ENCODE results near the gene RNASE8. TPM values are rescaled to one million over a fixed set of nuclear protein-coding genes. Genes with fewer than 3 reads are reported as not detected.
"Not testable (repeated sequence)": the region's sequence is repeated elsewhere in the genome, so short reads cannot be mapped to it uniquely, and the experiment has no call there.

The RNASE8 gene, protein sequence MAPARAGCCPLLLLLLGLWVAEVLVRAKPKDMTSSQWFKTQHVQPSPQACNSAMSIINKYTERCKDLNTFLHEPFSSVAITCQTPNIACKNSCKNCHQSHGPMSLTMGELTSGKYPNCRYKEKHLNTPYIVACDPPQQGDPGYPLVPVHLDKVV
- total RNA-seq: not detected
- long read RNA-seq: 0 reads

DNA sequence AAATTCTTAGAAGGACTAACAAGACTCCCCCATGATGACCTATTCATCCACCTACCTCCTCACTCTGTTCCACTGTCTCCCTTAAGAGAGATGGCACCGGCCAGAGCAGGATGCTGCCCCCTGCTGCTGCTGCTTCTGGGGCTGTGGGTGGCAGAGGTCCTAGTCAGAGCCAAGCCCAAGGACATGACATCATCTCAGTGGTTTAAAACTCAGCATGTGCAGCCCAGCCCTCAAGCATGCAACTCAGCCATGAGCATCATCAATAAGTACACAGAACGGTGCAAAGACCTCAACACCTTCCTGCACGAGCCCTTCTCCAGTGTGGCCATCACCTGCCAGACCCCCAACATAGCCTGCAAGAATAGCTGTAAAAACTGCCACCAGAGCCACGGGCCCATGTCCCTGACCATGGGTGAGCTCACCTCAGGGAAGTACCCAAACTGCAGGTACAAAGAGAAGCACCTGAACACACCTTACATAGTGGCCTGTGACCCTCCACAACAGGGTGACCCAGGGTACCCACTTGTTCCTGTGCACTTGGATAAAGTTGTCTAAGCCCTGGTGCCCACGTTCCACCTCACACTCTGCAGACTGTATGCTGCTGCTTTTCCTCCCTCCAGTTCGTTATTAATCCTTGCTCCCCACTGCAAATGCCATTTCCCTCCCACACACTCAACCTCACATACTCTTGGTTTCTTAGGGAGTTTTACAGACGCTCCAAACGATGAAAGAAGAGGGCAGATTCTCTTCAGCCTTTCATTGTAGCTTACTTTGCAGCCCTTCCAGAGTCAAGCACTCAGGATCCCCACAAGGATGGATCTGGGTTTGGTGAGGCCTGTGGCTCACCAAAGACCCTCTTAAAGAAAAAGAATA, at the start of gene RNASE8:
RNASE8 (plus strand) TSS at position 20 of the 873 bp plus-strand sequence; CDS start at position 91, 71 bp downstream.
- ATAC-seq: no peak
- DNase-seq (ENCODE audit: missing footprints): no peak
- intact Hi-C loops (cut with DNase I): no loop called here

DNA sequence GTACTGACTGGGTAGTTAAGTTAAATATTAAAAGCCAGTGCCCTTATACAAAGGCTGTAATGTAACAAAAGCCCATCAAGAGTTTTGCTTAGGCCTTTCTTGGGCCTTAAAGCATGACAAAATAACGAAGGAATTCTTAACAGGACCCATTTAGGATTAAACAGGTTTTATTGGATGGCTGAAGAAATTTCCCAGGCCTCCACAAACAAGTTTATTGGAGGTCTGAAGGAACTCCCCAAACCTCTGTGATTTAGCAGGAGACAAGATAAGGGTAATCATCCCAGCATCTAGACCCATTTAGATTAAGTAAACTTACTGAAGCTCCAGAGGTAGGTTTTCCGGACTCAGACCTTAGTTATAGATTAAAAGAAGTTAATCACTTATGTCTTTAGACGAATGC, 47.9 kb upstream of the RNASE8 start:
- DNase-seq (ENCODE audit: missing footprints); intact Hi-C loops (cut with DNase I); ATAC-seq: not testable (repeated sequence)

DNA sequence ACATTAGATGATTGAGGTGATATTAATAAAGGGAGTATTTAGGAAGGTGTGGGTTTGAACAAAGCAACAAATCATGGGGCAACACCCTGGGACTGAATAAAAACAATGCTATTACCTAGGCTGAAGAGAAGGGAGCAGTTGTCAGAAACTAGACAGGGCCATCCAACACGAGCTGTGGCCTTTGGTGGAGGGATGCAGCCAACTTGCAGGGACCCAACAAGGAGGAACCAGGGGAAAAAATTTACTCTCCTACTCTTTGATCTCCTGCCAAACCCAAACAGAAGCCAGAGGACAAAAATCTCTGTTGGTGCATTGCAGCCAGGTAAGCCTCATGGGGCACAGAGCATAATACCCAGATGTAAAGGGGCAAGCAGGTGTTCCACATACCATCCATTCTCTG, 46.5 kb upstream of the RNASE8 start:
- no peak for ATAC-seq

DNA sequence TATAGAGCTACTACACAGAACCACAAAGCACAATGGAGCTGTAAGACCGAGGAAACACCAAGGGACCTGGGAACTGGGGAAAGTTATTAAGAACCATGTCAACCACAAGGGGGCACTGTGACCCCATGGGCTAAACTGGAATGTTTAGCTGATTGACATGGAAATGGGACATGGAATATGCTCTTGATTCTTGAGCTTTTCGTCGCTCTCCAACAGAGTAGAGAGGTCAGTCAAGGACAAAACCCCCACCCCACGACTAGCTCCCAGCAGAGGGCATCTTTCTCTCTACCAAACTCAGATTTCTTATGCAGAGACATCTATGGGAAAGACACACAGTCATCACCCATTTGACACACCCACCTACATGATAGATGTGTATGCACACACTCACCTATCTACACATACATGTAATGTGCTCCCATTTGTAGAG, 42.8 kb upstream of the RNASE8 start:
- DNase-seq (ENCODE audit: missing footprints) (no peak), ATAC-seq (peak; percentile 80)
- intact Hi-C loops (cut with DNase I): loop anchor here (1.0 to 2.0 kb wide), 3 partner anchors 26 to 92 kb away; no protein-coding TSS in a partner anchor

More for the DNA sequence above, 46.5 kb upstream of the RNASE8 start:
- intact Hi-C loops (cut with DNase I): no loop called here
- no peak for DNase-seq (ENCODE audit: missing footprints)

DNA sequence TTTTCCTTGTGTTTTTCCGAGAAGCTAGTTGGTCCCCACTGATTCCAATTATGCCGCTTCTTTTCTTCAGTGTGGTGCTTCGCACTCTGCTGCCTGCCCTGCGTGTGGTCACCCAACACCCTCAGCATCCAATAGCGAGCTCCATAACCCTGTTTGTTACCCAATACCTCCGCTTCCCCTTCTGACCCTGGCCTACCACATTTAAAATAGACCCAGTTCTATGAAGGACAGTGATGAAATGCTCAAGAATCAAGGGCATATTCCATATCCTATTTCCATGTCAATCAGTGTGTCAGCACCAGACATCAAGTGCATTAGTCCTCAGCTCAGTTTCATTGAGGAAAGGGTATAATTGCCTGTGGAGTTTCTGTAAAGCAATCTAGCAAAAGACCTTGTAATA, 42.3 kb upstream of the RNASE8 start:
- intact Hi-C loops (cut with DNase I): loop anchor here (2.0 kb wide), 2 partner anchors 77 to 91 kb away; no protein-coding TSS in a partner anchor
- ATAC-seq: no peak

DNA sequence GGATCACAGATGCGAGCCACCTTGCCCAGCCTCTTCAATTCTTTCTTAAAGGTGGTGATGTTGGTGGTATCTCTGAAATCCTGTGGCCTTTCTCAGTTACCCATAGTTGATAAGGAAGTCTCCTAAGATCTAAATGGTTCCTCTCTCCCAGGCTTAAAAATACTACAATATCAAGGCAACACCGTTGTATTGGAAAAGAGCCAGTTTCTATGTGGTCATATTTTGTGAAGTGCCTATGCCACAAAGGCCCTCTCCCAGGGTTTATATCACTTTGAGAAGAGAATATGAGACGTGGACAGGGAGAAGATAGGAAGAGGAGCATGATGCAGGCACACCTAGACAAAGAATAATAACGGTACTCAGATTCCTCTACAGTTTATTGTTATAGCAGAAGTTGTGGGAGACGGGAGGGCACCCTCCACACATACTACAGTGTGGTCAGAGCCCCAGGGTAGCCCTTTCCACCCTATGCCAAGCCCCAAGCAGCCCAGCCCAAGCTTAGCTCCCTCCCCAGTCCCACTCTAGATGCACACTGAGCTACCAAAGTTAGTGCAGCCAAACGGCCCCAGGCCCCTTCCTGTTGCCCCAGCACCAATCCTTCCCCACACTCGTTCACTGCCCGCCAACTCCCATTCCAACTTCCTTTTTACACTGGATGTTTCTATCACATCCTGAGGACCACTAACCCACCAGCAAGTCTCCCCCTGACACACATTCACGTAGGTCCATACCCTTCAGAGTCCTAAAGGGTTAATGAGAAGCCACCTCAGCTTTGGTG, 41.0 kb upstream of the RNASE8 start:
- DNase-seq (ENCODE audit: missing footprints): no peak
- intact Hi-C loops (cut with DNase I): no loop called here
- ATAC-seq: no peak

More for the DNA sequence above, 42.3 kb upstream of the RNASE8 start:
- no peak for DNase-seq (ENCODE audit: missing footprints)

DNA sequence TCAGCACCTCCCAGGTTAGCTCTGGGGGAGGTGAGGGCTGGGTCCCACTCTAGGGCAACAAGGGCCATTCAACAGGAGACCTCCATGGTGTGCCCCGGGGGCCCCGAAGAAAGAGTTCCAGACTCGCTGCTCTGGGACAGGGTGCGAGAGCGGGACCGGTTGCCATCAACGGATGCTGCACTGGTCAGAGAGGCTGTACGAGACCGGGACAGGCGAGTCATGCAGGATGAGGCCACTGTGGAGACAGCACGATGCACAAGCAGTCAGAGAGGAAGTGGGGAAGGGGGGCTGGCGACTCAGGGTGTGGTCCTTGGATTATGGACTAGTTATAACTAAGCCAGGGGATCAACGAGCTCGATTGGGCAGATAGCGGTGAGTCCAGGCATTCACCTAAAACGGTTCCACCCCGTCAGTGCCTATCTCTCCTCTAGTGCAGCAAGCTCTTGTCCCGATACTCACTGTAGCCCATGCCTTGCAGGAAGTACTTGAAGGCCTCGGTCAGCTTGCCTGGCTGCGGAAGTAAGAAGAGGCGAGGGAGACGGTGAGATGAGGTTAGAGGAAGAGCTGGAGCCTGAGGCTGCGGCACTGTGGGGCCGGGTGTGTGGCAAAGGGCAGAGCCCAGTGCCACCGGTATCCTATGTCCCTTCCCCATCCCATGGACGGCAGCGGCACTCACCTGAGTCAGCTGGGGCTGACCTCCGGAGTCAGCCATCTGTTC, 39.9 kb upstream of the RNASE8 start:
- intact Hi-C loops (cut with DNase I): no loop called here
- ATAC-seq: no peak
- DNase-seq (ENCODE audit: missing footprints): no peak

DNA sequence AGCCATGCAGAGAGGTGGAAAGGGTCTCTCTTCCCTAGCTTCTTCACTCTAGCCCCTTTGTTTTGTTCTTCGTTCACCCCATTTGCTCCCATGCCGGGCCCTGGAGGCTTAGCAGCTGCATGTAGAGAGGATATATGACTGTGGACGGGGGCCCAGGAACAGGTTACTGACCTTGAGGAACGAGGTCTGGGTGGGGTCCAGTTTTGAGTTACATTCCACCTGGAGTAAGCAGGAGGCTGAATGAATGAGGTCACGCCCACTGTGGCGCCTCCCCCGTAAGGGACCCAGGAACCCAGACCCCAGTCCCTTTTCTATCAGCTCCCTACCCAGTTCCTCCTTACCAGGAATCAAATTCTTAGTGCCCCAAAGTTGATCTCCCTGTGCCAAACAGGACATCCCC, 39.3 kb upstream of the RNASE8 start:
- ATAC-seq (no peak), DNase-seq (ENCODE audit: missing footprints) (no peak)
- intact Hi-C loops (cut with DNase I): no loop called here

DNA sequence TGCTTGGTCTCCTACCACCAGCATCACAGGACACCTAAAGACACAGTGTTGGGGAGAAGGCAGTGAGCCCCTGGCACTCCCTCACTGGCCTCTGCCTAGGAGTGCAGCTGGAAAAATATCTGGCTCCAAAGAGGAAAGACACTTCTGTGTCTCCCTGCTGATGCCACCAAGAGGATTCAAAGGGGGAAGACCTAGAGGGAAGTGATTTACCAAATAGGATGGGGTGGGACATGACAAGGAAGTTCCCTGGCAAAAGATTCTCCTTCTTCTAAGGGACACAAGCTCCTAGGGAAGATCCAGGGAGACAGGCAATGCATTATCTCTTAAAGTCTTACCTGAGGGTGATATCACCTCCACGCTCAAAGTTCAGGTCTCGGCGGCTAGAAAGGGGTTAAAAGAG, 38.8 kb upstream of the RNASE8 start:
- ATAC-seq: no peak
- no peak for DNase-seq (ENCODE audit: missing footprints)
- intact Hi-C loops (cut with DNase I): no loop called here

DNA sequence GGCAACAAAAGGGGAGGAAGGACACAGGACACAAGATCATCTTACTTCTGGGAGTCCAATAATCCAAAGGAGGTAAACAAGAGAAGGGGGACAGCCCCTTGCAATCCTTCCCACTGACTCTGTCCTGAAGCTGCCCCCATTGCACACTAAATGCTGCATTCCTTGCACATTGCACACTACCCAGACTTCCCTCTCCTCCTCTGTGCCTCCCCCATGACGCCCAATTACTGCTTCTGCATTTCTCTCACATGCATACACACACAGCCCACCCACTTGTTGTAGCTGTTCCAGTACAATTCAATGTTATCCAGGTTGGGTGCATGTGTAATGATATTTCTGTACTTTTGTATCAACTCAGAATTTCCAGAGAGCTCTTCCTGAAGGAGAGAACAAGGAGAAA, 38.3 kb upstream of the RNASE8 start:
- intact Hi-C loops (cut with DNase I): no loop called here
- DNase-seq (ENCODE audit: missing footprints): no peak
- no peak for ATAC-seq

DNA sequence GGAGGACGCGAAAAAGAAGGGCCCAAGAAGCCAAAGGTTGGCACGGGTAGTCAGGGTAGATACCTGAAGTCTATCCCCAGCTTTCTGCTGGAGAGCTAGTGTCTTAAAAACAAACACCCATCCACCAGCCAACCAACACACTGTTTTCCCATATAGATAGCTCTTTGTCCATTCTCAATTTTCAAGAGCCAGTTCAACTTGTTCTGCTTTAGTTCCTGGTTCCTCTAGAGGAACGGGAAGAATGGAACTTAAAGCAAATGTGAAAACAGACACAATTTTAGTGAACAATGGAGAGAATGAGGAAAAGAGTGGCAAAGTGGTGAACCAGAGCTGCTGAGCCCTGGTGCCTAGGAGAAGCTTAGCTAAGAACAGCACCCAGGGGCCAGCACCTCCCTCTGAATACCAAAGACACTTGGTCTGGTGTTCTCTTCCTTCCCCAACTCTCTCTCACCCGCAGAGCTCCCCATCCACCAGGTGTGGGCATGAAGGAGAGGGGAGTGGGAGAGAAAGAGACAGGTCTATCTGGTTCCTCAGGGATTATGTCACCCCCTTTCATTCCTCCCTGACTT, 36.6 kb upstream of the RNASE8 start:
- intact Hi-C loops (cut with DNase I): no loop called here
- no peak for ATAC-seq
- no peak for DNase-seq (ENCODE audit: missing footprints)

DNA sequence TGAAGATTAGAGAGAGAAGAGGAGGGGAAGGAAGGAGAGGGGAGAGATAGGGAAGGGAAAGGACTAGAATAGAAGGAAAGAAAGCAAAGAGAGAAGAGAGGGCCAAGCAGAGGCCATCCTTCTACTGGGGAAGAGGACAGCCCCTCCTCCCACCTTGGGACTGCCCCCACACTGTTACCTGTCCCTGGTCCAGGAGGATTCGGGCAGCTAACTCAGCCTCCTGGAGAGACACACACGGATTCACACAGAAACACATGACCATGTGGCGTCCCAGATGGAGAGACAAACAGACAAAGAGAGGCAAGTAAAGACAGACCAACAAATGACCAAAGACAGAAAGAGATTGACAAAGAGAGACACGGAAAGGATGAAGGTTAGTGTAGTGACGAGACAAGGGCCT, 34.9 kb upstream of the RNASE8 start:
- ATAC-seq: no peak
- intact Hi-C loops (cut with DNase I): no loop called here
- no peak for DNase-seq (ENCODE audit: missing footprints)

DNA sequence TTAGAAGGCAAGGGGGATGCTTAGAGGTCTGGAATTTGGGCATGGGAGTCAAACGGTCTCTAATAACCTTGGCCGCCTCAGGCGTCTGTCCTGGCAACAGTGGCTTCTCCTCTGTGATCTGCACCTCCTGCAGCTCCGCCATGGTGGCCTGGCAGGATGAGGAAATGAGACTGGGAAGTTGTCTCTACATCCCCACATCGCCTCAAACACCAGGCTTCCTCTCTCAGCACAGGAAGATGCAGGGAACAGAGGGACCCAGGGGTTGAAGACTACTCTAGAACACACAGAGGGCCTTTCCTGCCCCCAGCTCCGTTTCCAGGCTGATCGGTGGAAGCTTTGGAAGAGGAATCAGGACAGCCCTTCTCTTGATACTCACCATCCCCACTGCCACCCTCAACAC, 34.4 kb upstream of the RNASE8 start:
- DNase-seq (ENCODE audit: missing footprints): no peak
- no peak for ATAC-seq
- intact Hi-C loops (cut with DNase I): no loop called here

DNA sequence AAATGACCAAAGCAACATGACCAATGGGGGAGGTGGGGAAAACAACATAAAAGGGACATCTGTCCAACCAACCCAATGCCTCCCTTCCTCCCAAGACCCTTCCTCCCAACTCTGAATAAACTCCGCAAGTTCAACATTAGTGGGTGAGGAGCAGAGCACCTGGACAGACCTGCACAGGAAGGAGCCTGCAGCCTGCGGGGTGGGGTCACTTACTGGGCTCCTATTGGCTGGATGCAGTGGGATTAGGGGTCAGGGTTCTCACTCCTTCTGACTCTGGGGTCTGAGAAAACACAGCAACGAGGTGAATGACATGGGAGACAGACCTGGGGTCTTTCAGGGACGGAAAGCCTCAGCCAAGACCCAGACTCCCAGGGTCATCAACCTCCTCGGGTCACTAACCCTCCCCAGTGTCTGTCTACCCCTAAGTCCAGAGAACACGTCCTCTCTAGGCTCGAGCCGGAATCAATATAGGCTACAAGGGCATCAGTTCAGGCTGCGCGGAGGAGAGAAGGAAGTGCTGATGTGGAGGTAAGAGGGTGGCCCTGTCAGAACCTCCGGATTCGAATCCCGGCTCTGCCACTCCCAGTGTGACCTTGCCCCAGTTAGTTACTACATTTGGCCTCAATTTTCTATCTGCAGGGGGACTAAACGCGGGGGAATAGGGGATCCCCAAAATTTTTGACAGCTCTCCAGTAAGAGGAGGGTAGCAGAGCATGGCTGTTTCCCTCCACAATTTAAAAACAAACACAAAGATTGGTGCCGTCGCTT, 33.6 kb upstream of the RNASE8 start:
- intact Hi-C loops (cut with DNase I): no loop called here
- peak; percentile 6 for ATAC-seq
- DNase-seq (ENCODE audit: missing footprints): no peak

DNA sequence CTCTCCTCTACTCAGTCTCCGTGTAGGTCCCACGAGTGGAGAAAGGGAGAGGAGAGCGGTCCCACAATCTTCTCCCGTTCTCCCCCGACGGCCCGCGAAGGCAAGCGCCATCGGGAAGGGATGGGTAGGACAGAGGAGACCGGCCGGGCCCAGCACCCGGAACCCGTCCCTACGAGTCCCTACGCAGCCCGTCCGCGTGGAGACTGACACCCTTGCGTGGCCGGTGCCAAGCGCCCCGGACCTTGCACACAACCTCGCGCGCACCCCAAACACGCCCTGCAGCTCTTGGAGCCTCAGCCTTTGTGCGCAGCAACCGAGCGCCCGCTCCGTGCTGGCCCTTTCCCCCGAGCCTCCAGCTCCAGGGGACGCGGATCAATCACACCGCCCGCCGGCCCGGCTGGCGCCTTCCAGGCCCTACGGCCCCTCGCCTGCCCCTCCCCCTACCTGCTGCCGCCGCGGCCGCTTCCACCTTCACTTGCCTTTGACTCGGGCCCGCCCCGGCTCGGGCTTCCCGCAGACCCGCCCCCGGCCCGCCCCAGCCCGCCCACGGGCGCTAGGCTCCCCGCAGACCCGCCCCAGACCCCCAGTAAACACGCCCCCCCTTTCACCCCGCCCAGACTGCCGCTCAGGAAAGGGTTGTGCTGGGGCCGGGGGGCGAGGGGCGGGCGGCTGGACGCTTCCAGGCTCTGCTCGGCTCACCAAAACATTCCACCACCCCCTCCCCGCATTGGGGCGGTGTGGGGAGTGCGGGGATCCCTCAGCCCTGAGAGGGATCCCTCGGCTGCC, 32.8 kb upstream of the RNASE8 start, which contains the start of gene NDRG2:
NDRG2 (minus strand) TSS at position 477 of the 786 bp plus-strand sequence. CDS start 1,746 bp downstream, outside the sequence.
- peak; percentile 87 for ATAC-seq
- DNase-seq (ENCODE audit: missing footprints): peak; percentile 93
- intact Hi-C loops (cut with DNase I): loop anchor here (1.0 kb wide), 1 partner anchor 15 kb away; no protein-coding TSS in a partner anchor

DNA sequence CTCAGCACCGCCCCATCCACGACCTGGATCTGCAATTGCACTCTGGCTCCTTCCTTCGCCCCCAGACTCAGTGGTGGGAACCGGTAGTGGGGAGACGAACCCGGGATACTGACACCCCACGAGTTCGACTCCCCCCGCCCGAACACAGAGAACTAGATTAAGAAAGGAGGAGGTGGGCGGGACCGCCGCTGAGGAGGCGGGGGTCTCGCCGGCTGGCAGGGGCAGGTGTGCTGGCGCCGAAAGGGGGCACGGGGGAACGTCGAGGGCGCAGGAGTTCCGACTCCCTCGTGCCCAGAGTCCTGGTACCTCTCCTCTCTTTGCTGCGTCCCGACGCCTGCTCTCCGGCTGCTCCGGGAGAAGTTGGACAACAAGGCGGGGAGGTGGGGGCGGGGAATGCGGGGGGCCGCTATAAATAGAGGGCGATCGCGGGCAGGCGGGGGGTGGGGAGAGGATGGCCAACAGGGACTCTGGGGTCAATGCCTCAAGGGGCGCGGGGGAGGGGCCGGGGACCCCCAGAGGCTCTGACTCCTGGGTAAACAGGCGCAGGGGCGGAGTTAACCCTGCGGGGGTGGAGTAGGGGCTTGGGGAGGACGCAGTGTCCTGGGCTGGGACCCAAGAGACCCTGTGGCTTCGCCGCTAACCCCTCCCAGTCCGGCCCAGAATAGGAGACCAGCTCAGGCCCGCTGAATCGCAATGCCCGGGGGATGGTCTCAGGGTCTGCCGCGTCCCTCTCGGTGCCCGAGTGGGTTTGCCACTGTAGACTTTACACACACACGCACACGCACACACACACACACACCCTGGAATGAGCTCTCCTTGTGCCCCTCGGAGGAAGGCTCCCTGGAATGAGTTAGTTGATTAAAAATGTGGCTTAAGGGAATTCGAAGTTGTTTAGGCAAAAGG, 32.0 kb upstream of the RNASE8 start:
- DNase-seq (ENCODE audit: missing footprints) (peak; percentile 92), ATAC-seq (peak; percentile 75)
- intact Hi-C loops (cut with DNase I): loop anchor here (1.0 to 2.0 kb wide), 2 partner anchors 14 to 45 kb away; partner anchors contain the start of gene ARHGEF40
